ENCODE measurements around the gene C17orf50.
A peak's percentile ranks its signal among the peaks of the same experiment; 100 is the strongest.

Gene C17orf50

GRCh38 chr17:35757243-35757642, 3.4 kb upstream of the C17orf50 start:
- no peak for DNase-seq

GRCh38 chr17:35761601-35762000, 914 bp downstream of the C17orf50 start:
- no peak for DNase-seq

GRCh38 chr17:35763767-35764122, 3.1 kb downstream of the C17orf50 start:
- DNase-seq, result no peak

GRCh38 chr17:35764123-35764991, 3.7 kb downstream of the C17orf50 start:
- peak; percentile 16 to 27 for DNase-seq

GRCh38 chr17:35765086-35765710, 4.5 kb downstream of the C17orf50 start:
- DNase-seq, result no peak

- DNase-seq, result no peak
These were observed 5.2 kb downstream of the C17orf50 start for GRCh38 chr17:35765756-35766488.

GRCh38 chr17:35766489-35766877, 5.8 kb downstream of the C17orf50 start:
- no peak for DNase-seq

GRCh38 chr17:35766903-35767510, 6.3 kb downstream of the C17orf50 start:
- DNase-seq, result no peak

- DNase-seq, result no peak
These were observed 8.1 kb downstream of the C17orf50 start for GRCh38 chr17:35768797-35769196.

GRCh38 chr17:35769895-35770486, 9.3 kb downstream of the C17orf50 start:
- no peak for DNase-seq

GRCh38 chr17:35773129-35773528, 12.4 kb downstream of the C17orf50 start:
- DNase-seq, result no peak

- no peak for DNase-seq
These were observed 13.2 kb downstream of the C17orf50 start for GRCh38 chr17:35773679-35774425.

- no peak for DNase-seq
These were observed 13.8 kb downstream of the C17orf50 start for GRCh38 chr17:35774499-35774898.

- DNase-seq, result no peak
These were observed 14.4 kb downstream of the C17orf50 start for GRCh38 chr17:35775039-35775438.

GRCh38 chr17:35775583-35775982, 14.9 kb downstream of the C17orf50 start:
- DNase-seq, result no peak

- no peak for DNase-seq
These were observed 18.0 kb downstream of the C17orf50 start for GRCh38 chr17:35778641-35779196.

GRCh38 chr17:35780950-35781349, 20.3 kb downstream of the C17orf50 start:
- DNase-seq, result no peak

GRCh38 chr17:35784895-35785294, 24.2 kb downstream of the C17orf50 start:
- no peak for DNase-seq

GRCh38 chr17:35786941-35787432, 26.3 kb downstream of the C17orf50 start:
- no peak for DNase-seq

- DNase-seq, result no peak
These were observed 28.0 kb downstream of the C17orf50 start for GRCh38 chr17:35788477-35789368.

GRCh38 chr17:35790841-35791240, 30.2 kb downstream of the C17orf50 start:
- no peak for DNase-seq

Data from cerebellar nuclear complex (tissue), 1 donor.